WTC11 (cell line): ENCODE results near the gene DBH. TPM values are rescaled to one million over a fixed set of nuclear protein-coding genes. Genes with fewer than 3 reads are reported as not detected.

ENCODE experiments used
- ATAC-seq: fragments of 200-7000 bp; cut with Tn5 transposase; 2 replicates; pipeline ENCODE4 v1.10.0; 2021; ENCODE audit warnings: mild to moderate bottlenecking, moderate library complexity
- CTCF ChIA-PET: fragments of 300-600 bp; sonication (Branson Sonifier 250); formaldehyde crosslinking; loops from one replicate; lab custom pipeline; 2021; ENCODE audit warnings: antibody characterized with exemption; lab: Charles Lee
- POLR2A ChIA-PET: fragments of 350-600 bp; sonication (Branson Sonifier 250); formaldehyde crosslinking; loops from one replicate; lab custom pipeline; 2021; ENCODE audit warnings: antibody characterized with exemption; lab: Charles Lee
- DNase-seq: peaks from one replicate; pipeline ENCODE4 v3.0.0; 2021; ENCODE audit warnings: low spot score
- H3K27ac Mint-ChIP-seq: 2 replicates; pipeline ENCODE4 v1.8.0; 2021; ENCODE audit warnings: mixed read lengths
- H3K27me3 Mint-ChIP-seq: 2 replicates; pipeline ENCODE4 v1.8.0; 2021; ENCODE audit warnings: low read depth, mild to moderate bottlenecking, moderate library complexity, mixed read lengths
- H3K36me3 Mint-ChIP-seq: 2 replicates; pipeline ENCODE4 v1.8.0; 2021; ENCODE audit warnings: mixed read lengths
- H3K4me1 Mint-ChIP-seq: 2 replicates; pipeline ENCODE4 v1.8.0; 2022; ENCODE audit warnings: mixed read lengths
- H3K4me3 Mint-ChIP-seq: 2 replicates; pipeline ENCODE4 v1.8.0; 2021; ENCODE audit warnings: mild to moderate bottlenecking, moderate library complexity, mixed read lengths
- H3K9me3 Mint-ChIP-seq: 2 replicates; pipeline ENCODE4 v1.8.0; 2021; ENCODE audit warnings: mixed read lengths
- ARID4B ChIP-seq: sonication (generic); formaldehyde crosslinking; IDR thresholded peaks from 2 replicates; pipeline ENCODE4 v1.8.0; 2023; ENCODE audit warnings: missing genetic modification reagents, mild to moderate bottlenecking, borderline replicate concordance
- ATF1 ChIP-seq: sonication (generic); formaldehyde crosslinking; IDR thresholded peaks from 2 replicates; pipeline ENCODE4 v1.8.1; 2023; ENCODE audit warnings: mild to moderate bottlenecking, moderate library complexity, missing genetic modification reagents
- E2F1 ChIP-seq: sonication (generic); formaldehyde crosslinking; IDR thresholded peaks from 2 replicates; pipeline ENCODE4 v1.8.0; 2022; ENCODE audit warnings: mild to moderate bottlenecking, missing genetic modification reagents
- ERG ChIP-seq: fragments of 250-450 bp; sonication (Bioruptor Pico); IDR thresholded peaks from 2 replicates; pipeline ENCODE4 v1.8.0; 2021; ENCODE audit warnings: mild to moderate bottlenecking
- FOXK1 ChIP-seq: sonication (generic); formaldehyde crosslinking; IDR thresholded peaks from 2 replicates; pipeline ENCODE4 v1.8.0; 2022; ENCODE audit warnings: mild to moderate bottlenecking, moderate library complexity, missing genetic modification reagents
- IRF1 ChIP-seq: sonication (generic); formaldehyde crosslinking; IDR thresholded peaks from 2 replicates; pipeline ENCODE4 v1.8.0; 2023; ENCODE audit warnings: missing genetic modification reagents
- NFATC4 ChIP-seq: fragments of 250-450 bp; sonication (Bioruptor Pico); IDR thresholded peaks from 2 replicates; pipeline ENCODE4 v1.9.0; 2021; ENCODE audit warnings: mild to moderate bottlenecking
- NFYB ChIP-seq: sonication (generic); formaldehyde crosslinking; conservative IDR thresholded peaks from 2 replicates; pipeline ENCODE4 v1.8.0; 2022; ENCODE audit warnings: low read depth, missing genetic modification reagents
- SP1 ChIP-seq: sonication (generic); formaldehyde crosslinking; conservative IDR thresholded peaks from 2 replicates; pipeline ENCODE4 v1.8.1; 2022; ENCODE audit warnings: missing genetic modification reagents
- TEAD1 ChIP-seq: sonication (generic); formaldehyde crosslinking; IDR thresholded peaks from 2 replicates; pipeline ENCODE4 v1.8.0; 2022; ENCODE audit warnings: mild to moderate bottlenecking, missing genetic modification reagents
- ZNF281 ChIP-seq: sonication (generic); formaldehyde crosslinking; IDR thresholded peaks from 2 replicates; pipeline ENCODE4 v1.8.0; 2023; ENCODE audit warnings: mild to moderate bottlenecking, missing genetic modification reagents
- ZNF317 ChIP-seq: sonication (generic); formaldehyde crosslinking; IDR thresholded peaks from 2 replicates; pipeline ENCODE4 v1.8.1; 2023; ENCODE audit warnings: low read depth, mild to moderate bottlenecking, moderate library complexity, missing genetic modification reagents, borderline replicate concordance
- ZNF396 ChIP-seq: fragments of 250-450 bp; sonication (Bioruptor Pico); IDR thresholded peaks from 2 replicates; pipeline ENCODE4 v1.8.0; 2021; ENCODE audit warnings: mild to moderate bottlenecking, moderate library complexity, borderline replicate concordance
- ZNF532 ChIP-seq: fragments of 250-450 bp; sonication (Bioruptor Pico); IDR thresholded peaks from 2 replicates; pipeline ENCODE4 v1.9.0; 2021; ENCODE audit warnings: mild to moderate bottlenecking, borderline replicate concordance
- ZNF671 ChIP-seq: fragments of 250-450 bp; sonication (Bioruptor Pico); IDR thresholded peaks from 2 replicates; pipeline ENCODE4 v1.8.0; 2021; ENCODE audit warnings: mild to moderate bottlenecking
- total RNA-seq: library from RNA; stranded (reverse); gene quantifications from 3 replicates; pipeline ENCODE4 v1.2.3, GENCODE V29; 2021

DBH gene
- total RNA-seq, 1 experiment from 2014 or later: 0.24 TPM

GRCh38 chr9:133601746-133602145 is 34.4 kb upstream of the DBH start:
- ChIA-PET CTCF (interaction anchor here (1.5 to 4.0 kb wide), 2 partner anchors 13 to 92 kb away, joined by 4 to 15 read pairs; no protein-coding TSS in a partner anchor), POLR2A (no interaction called here)
- Mint-ChIP-seq H3K36me3 (peaks cover 14% of the 10 kb centered on the region), H3K27ac (no peak overlapping the region), H3K4me1 (peaks cover 6% of the 10 kb centered on the region), H3K4me3 (no peak overlapping the region), H3K9me3 (peaks cover 15% of the 10 kb centered on the region), H3K27me3 (peaks cover 8% of the 10 kb centered on the region)
- no peak for DNase-seq
- no peak for ATAC-seq
- no peak for TF ChIP-seq NFYB
- no peak for TF ChIP-seq ZNF317 (CRISPR knock-in tag)
- no peak for TF ChIP-seq TEAD1 (CRISPR knock-in tag)
- TF ChIP-seq E2F1 (CRISPR knock-in tag): no peak
- TF ChIP-seq SP1 (CRISPR knock-in tag): no peak
- no peak for TF ChIP-seq FOXK1 (CRISPR knock-in tag)
- no peak for TF ChIP-seq ZNF396
- no peak for TF ChIP-seq NFATC4 (CRISPR knock-in tag)
- TF ChIP-seq ZNF281 (CRISPR knock-in tag): no peak
- no peak for TF ChIP-seq ERG (CRISPR knock-in tag)
- no peak for TF ChIP-seq ATF1 (CRISPR knock-in tag)
- no peak for TF ChIP-seq ZNF671
- no peak for TF ChIP-seq ARID4B (CRISPR knock-in tag)
- no peak for TF ChIP-seq ZNF532
- TF ChIP-seq IRF1 (CRISPR knock-in tag): no peak
